GM23338 (cell line): ENCODE results near the gene HLCS. TPM values are rescaled to one million over a fixed set of nuclear protein-coding genes. Genes with fewer than 3 reads are reported as not detected.

Source experiments
- EZH2 ChIP-seq: fragments of 200-600 bp; sonication (generic); IDR thresholded peaks from one replicate; pipeline ENCODE4 v1.8.0; 2017; ENCODE audit warnings: antibody characterized with exemption, mild to moderate bottlenecking, low read depth; ENCODE audit not compliant: unreplicated experiment
- EZH2phosphoT487 ChIP-seq: fragments of 200-600 bp; sonication (generic); IDR thresholded peaks from one replicate; pipeline ENCODE4 v1.8.1; 2018; ENCODE audit warnings: antibody characterized with exemption; ENCODE audit not compliant: unreplicated experiment
- REST ChIP-seq: IDR thresholded peaks from one replicate; pipeline ENCODE4 v1.6.1; 2018; ENCODE audit warnings: antibody characterized with exemption; ENCODE audit not compliant: unreplicated experiment
- STAT1 ChIP-seq: IDR thresholded peaks from one replicate; pipeline ENCODE4 v1.6.1; 2016; ENCODE audit warnings: antibody characterized with exemption; ENCODE audit not compliant: unreplicated experiment
- ZNF462 ChIP-seq: fragments of 250-450 bp; sonication (Bioruptor Pico); IDR thresholded peaks from 2 replicates; pipeline ENCODE4 v1.5.0; 2020; ENCODE audit warnings: mild to moderate bottlenecking, moderate library complexity
- polyA plus RNA-seq: library from polyadenylated mRNA; unstranded; fragments of >200 nt; fragmentation: Nextera tagmentation; extraction: Ambion mirVana; gene quantifications from 2 replicates; pipeline ENCODE4 v1.2.1, GENCODE V29; 2016
- total RNA-seq: library from RNA; depleted of rRNA; stranded (reverse); fragments of >200 nt; shearing (Covaris generic); gene quantifications from 2 replicates; pipeline ENCODE4 v1.2.3, GENCODE V29; 2014

HLCS gene
- total and polyA plus RNA-seq, 2 experiments from 2014 or later, result 6.1 to 14.7 TPM

- TF ChIP-seq ZNF462 (CRISPR knock-in tag), result no peak
- peak; percentile 98 for TF ChIP-seq EZH2
- no peak for TF ChIP-seq REST
- no peak for TF ChIP-seq STAT1
- peak; percentile 58 for TF ChIP-seq EZH2phosphoT487
Measured at GRCh38 chr21:36706951-36707762, 259.3 kb downstream of the HLCS start (continued).
